BE2C (cell line): ENCODE results near the gene DGKH. TPM values are rescaled to one million over a fixed set of nuclear protein-coding genes. Genes with fewer than 3 reads are reported as not detected.

Source experiments
- DNase-seq: peaks from one replicate; pipeline ENCODE4 v3.0.0-alpha.2; 2020
- H3K27me3 ChIP-seq: fragments of 250-450 bp; sonication (Bioruptor Pico); 2 replicates; pipeline ENCODE4 v1.5.1; 2020; ENCODE audit warnings: mild to moderate bottlenecking
- H3K36me3 ChIP-seq: fragments of 250-450 bp; sonication (Bioruptor Pico); 2 replicates; pipeline ENCODE4 v1.5.1; 2020; ENCODE audit warnings: mild to moderate bottlenecking
- H3K4me1 ChIP-seq: fragments of 250-450 bp; sonication (Bioruptor Pico); 2 replicates; pipeline ENCODE4 v1.5.1; 2020
- H3K4me3 ChIP-seq: 2 replicates; pipeline ENCODE4 v1.5.1; 2011; ENCODE audit warnings: low read depth, low read length
- H3K9me3 ChIP-seq: fragments of 250-450 bp; sonication (Bioruptor Pico); 2 replicates; pipeline ENCODE4 v1.5.1; 2020
- CTCF ChIP-seq: IDR thresholded peaks from 2 replicates; pipeline ENCODE4 v1.5.1; 2012; ENCODE audit warnings: mild to moderate bottlenecking, low read depth, low read length
- polyA plus RNA-seq: library from polyadenylated mRNA; unstranded; fragments of >200 nt; gene quantifications from one replicate; pipeline ENCODE4 v1.2.1, GENCODE V29; 2012; ENCODE audit warnings: low read depth, missing spikeins; ENCODE audit not compliant: insufficient read length, insufficient read depth

The DGKH gene
- polyA plus RNA-seq = 0.56 TPM

- Histone ChIP-seq H3K4me3 (peak within 1 kb of the TSS; percentile 74), H3K4me1 (no peaks in the 10 kb centered on the region), H3K36me3 (no peaks in the 10 kb centered on the region), H3K27me3 (no peaks in the 10 kb centered on the region), H3K9me3 (no peaks in the 10 kb centered on the region)
- TF ChIP-seq CTCF = no peak
- no peak for DNase-seq
These were observed at the start of gene DGKH for GRCh38 chr13:42048342-42048683. TSS of gene DGKH (plus strand) at chr13:42048648. CDS start at chr13:42048774, 126 bp downstream.

GRCh38 chr13:42000846-42001245 is 47.6 kb upstream of the DGKH start:
- TF ChIP-seq CTCF = no peak
- H3K36me3 ChIP-seq = no peaks in the 10 kb centered on the region
- H3K9me3 ChIP-seq = no peaks in the 10 kb centered on the region; the same call in 1 of the 2 replicates
- no peak for DNase-seq
- H3K27me3 ChIP-seq = no peaks in the 10 kb centered on the region
- no peak overlapping the region for H3K4me3 ChIP-seq
- H3K4me1 ChIP-seq = no peaks in the 10 kb centered on the region

GRCh38 chr13:42001580-42001979 is 46.9 kb upstream of the DGKH start:
- Histone ChIP-seq H3K36me3 (no peaks in the 10 kb centered on the region), H3K9me3 (no peaks in the 10 kb centered on the region; the same call in 1 of the 2 replicates), H3K4me1 (no peaks in the 10 kb centered on the region), H3K27me3 (no peaks in the 10 kb centered on the region), H3K4me3 (no peak overlapping the region)
- no peak for DNase-seq
- no peak for TF ChIP-seq CTCF

GRCh38 chr13:42002066-42002465 is 46.4 kb upstream of the DGKH start:
- DNase-seq = no peak
- no peak for TF ChIP-seq CTCF
- no peak overlapping the region for H3K4me3 ChIP-seq
- H3K27me3 ChIP-seq = no peaks in the 10 kb centered on the region
- H3K36me3 ChIP-seq = no peaks in the 10 kb centered on the region
- H3K9me3 ChIP-seq = no peaks in the 10 kb centered on the region; the same call in 1 of the 2 replicates
- H3K4me1 ChIP-seq = no peaks in the 10 kb centered on the region

GRCh38 chr13:42007844-42008243 is 40.6 kb upstream of the DGKH start:
- Histone ChIP-seq H3K4me3 (no peak overlapping the region), H3K4me1 (no peaks in the 10 kb centered on the region), H3K27me3 (no peaks in the 10 kb centered on the region), H3K36me3 (no peaks in the 10 kb centered on the region), H3K9me3 (no peaks in the 10 kb centered on the region)
- no peak for DNase-seq
- no peak for TF ChIP-seq CTCF

- Histone ChIP-seq H3K27me3 (no peaks in the 10 kb centered on the region), H3K36me3 (no peaks in the 10 kb centered on the region), H3K4me3 (no peak overlapping the region), H3K9me3 (no peaks in the 10 kb centered on the region), H3K4me1 (no peaks in the 10 kb centered on the region)
- TF ChIP-seq CTCF = no peak
- DNase-seq = no peak
These were observed 39.4 kb upstream of the DGKH start for GRCh38 chr13:42009057-42009456.
